Breast epithelium (tissue), 3 donors: Measurements from ENCODE around the gene HMCN2.

Experiments used
- CTCF ChIP-seq, 3 donors: fragments of 450-650 bp; IDR thresholded peaks; one replicate each; pipeline ENCODE4 v1.5.1; 2016 to 2017; ENCODE audit warnings: antibody characterized with exemption in 3 of 3, mild to moderate bottlenecking in 3 of 3, moderate library complexity in 3 of 3
- POLR2A ChIP-seq: fragments of 450-650 bp; IDR thresholded peaks from one replicate; pipeline ENCODE4 v1.6.1; 2016; ENCODE audit warnings: antibody characterized with exemption, mild to moderate bottlenecking, moderate library complexity

GRCh38 chr9:130382636-130383349 is 117.2 kb downstream of the HMCN2 start:
- TF ChIP-seq CTCF (IDR thresholded peaks at IDR 0.05), result no peak
- no peak for TF ChIP-seq POLR2A
